DND-41 (cell line): ENCODE results near the gene GNB5.

Source experiments
- ATAC-seq: fragments of 200-7000 bp; cut with Tn5 transposase; 3 replicates; pipeline ENCODE4 v1.9.1; 2021; ENCODE audit warnings: low read depth; ENCODE audit not compliant: insufficient read depth
- DNase-seq: peaks from one replicate; pipeline ENCODE4 v3.0.0-alpha.2; 2020
- H2AFZ ChIP-seq: 2 replicates; pipeline ENCODE4 v1.6.0; 2012; ENCODE audit warnings: low read depth, low read length
- H3K27ac ChIP-seq: 2 replicates; pipeline ENCODE4 v1.5.1; 2012; ENCODE audit warnings: low read length, inconsistent platforms
- H3K27me3 ChIP-seq: fragments of 200-600 bp; sonication (generic); 2 replicates; pipeline ENCODE4 v1.6.0; 2012; ENCODE audit warnings: low read length, mild to moderate bottlenecking, inconsistent platforms; ENCODE audit not compliant: insufficient read depth, poor library complexity
- H3K36me3 ChIP-seq: 2 replicates; pipeline ENCODE4 v1.5.1; 2012; ENCODE audit warnings: low read length, inconsistent platforms; ENCODE audit not compliant: insufficient read depth
- H3K4me1 ChIP-seq: 2 replicates; pipeline ENCODE4 v1.5.1; 2012; ENCODE audit warnings: mild to moderate bottlenecking, low read length; ENCODE audit not compliant: insufficient read depth
- H3K4me2 ChIP-seq: 2 replicates; pipeline ENCODE4 v1.6.0; 2012; ENCODE audit warnings: mild to moderate bottlenecking, moderate library complexity, low read length, inconsistent platforms; ENCODE audit not compliant: insufficient read depth
- H3K4me3 ChIP-seq, 2 experiments: fragments of 200-600 bp in 1 of 2; shearing (Covaris generic) in 1 of 2; 2 replicates each; pipeline ENCODE4 v1.5.1; 2012 to 2016; ENCODE audit warnings: inconsistent platforms in 2 of 2, low read length in 2 of 2, mild to moderate bottlenecking in 2 of 2, low read depth in 1 of 2, moderate library complexity in 1 of 2
- H3K79me2 ChIP-seq: 2 replicates; pipeline ENCODE4 v1.6.0; 2012; ENCODE audit warnings: low read length, inconsistent platforms; ENCODE audit not compliant: insufficient read depth
- H3K9ac ChIP-seq: 2 replicates; pipeline ENCODE4 v1.6.0; 2012; ENCODE audit warnings: low read depth, mild to moderate bottlenecking, inconsistent platforms, low read length, moderate library complexity
- H3K9me3 ChIP-seq: 2 replicates; pipeline ENCODE4 v1.5.1; 2012; ENCODE audit warnings: low read length, moderate library complexity, mild to moderate bottlenecking, inconsistent platforms; ENCODE audit not compliant: insufficient read depth, severe bottlenecking
- H4K20me1 ChIP-seq: 2 replicates; pipeline ENCODE4 v1.6.0; 2012; ENCODE audit warnings: low read length; ENCODE audit not compliant: insufficient read depth
- CTCF ChIP-seq: IDR thresholded peaks from 2 replicates; pipeline ENCODE4 v1.5.1; 2012; ENCODE audit warnings: borderline replicate concordance, low read length, moderate library complexity, mild to moderate bottlenecking; ENCODE audit not compliant: poor library complexity, severe bottlenecking; ENCODE audit errors: extremely low read depth
- EZH2 ChIP-seq: IDR thresholded peaks from 3 replicates; pipeline ENCODE4 v1.6.1; 2012; ENCODE audit warnings: borderline replicate concordance, low read depth, mild to moderate bottlenecking, moderate library complexity, low read length, inconsistent platforms; ENCODE audit not compliant: severe bottlenecking

The GNB5 gene

GRCh38 chr15:52066842-52067544 is 124.2 kb downstream of the GNB5 start:
- no peak overlapping the region for H3K9ac ChIP-seq
- H3K4me1 ChIP-seq, result no peaks in the 10 kb centered on the region
- H3K36me3 ChIP-seq, result peaks cover 26% of the 10 kb centered on the region
- H3K4me3 ChIP-seq, result no peak overlapping the region
- TF ChIP-seq CTCF, result no peak
- TF ChIP-seq EZH2, result no peak
- ATAC-seq (no peak), DNase-seq (no peak)
- H3K4me2 ChIP-seq, result no peak overlapping the region
- H4K20me1 ChIP-seq, result no peaks in the 10 kb centered on the region
- H3K27me3 ChIP-seq, result no peaks in the 10 kb centered on the region
- H3K27ac ChIP-seq, result no peak overlapping the region
- no peaks in the 10 kb centered on the region for H3K9me3 ChIP-seq
- no peak overlapping the region for H2AFZ ChIP-seq
- H3K79me2 ChIP-seq, result no peaks in the 10 kb centered on the region
